Measurements from ENCODE around the gene DBNDD1. TPM values are rescaled to one million over a fixed set of nuclear protein-coding genes. Genes with fewer than 3 reads are reported as not detected.

DBNDD1 gene
- total RNA-seq, 1 donor from 2014 or later, result 24.0 TPM

DNA sequence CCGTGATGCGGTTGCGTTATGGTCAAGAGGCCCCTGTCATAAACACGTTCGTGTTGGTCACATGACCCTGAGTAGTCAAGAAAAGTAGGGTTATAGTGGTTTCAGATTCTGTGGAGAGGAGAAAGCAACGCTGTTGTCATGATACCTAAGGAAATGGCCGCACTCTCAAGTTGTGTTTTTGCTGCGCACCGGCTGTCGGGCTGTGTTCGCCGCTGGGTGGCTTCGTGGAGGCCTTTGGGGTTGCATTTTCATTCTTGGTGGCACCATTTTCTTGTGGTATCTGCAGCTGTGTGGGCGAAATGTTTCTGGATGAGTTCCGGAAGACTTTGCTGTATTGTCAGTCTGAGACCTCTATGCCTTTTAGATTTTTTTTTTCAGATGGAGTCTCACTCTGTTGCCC lies 35.7 kb downstream of the DBNDD1 start:
- peaks cover 8% of the 10 kb centered on the region for H3K79me2 ChIP-seq (ENCODE audit: insufficient read depth, low read length)
- H3K36me3 ChIP-seq (ENCODE audit: insufficient read depth, low read length), result peaks cover 30% of the 10 kb centered on the region
- no peaks in the 10 kb centered on the region for H3K27me3 Mint-ChIP-seq (ENCODE audit: low read depth, unreplicated experiment)
- no peaks in the 10 kb centered on the region for H3K9me3 Mint-ChIP-seq (ENCODE audit: unreplicated experiment)
- no peak overlapping the region for H3K27ac ChIP-seq (ENCODE audit: low read depth, low read length)
- no peak for DNase-seq (ENCODE audit: low read depth)
- no peaks in the 10 kb centered on the region for H3K4me1 ChIP-seq (ENCODE audit: insufficient read depth, low read length)
- no peak overlapping the region for H3K4me2 ChIP-seq (ENCODE audit: low read length)
- H3K27ac Mint-ChIP-seq (ENCODE audit: unreplicated experiment), result no peak overlapping the region
- no peaks in the 10 kb centered on the region for H3K27me3 ChIP-seq (ENCODE audit: insufficient read depth, low read length)
- H4K20me1 ChIP-seq (ENCODE audit: insufficient read depth, low read length), result peaks cover 4% of the 10 kb centered on the region
- H3K36me3 Mint-ChIP-seq (ENCODE audit: low read depth, unreplicated experiment), result peaks cover 28% of the 10 kb centered on the region
- no peak overlapping the region for H3K4me3 Mint-ChIP-seq (ENCODE audit: unreplicated experiment)
- no peak for FAIRE-seq
- TF ChIP-seq, protein P1, sequence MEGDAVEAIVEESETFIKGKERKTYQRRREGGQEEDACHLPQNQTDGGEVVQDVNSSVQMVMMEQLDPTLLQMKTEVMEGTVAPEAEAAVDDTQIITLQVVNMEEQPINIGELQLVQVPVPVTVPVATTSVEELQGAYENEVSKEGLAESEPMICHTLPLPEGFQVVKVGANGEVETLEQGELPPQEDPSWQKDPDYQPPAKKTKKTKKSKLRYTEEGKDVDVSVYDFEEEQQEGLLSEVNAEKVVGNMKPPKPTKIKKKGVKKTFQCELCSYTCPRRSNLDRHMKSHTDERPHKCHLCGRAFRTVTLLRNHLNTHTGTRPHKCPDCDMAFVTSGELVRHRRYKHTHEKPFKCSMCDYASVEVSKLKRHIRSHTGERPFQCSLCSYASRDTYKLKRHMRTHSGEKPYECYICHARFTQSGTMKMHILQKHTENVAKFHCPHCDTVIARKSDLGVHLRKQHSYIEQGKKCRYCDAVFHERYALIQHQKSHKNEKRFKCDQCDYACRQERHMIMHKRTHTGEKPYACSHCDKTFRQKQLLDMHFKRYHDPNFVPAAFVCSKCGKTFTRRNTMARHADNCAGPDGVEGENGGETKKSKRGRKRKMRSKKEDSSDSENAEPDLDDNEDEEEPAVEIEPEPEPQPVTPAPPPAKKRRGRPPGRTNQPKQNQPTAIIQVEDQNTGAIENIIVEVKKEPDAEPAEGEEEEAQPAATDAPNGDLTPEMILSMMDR (IDR thresholded peaks at IDR 0.05; ENCODE audit: insufficient read depth, low read depth, low read length), result no peak
- TF ChIP-seq EZH2 (IDR thresholded peaks at IDR 0.05; ENCODE audit: insufficient read depth, low read length), result no peak
- no peak overlapping the region for H2AFZ ChIP-seq (ENCODE audit: low read depth, low read length)
- H3K4me1 Mint-ChIP-seq (ENCODE audit: low read depth, unreplicated experiment), result no peaks in the 10 kb centered on the region
- no peak overlapping the region for H3K9ac ChIP-seq (ENCODE audit: low read length)
- no peaks in the 10 kb centered on the region for H3K9me3 ChIP-seq (ENCODE audit: insufficient read depth, low read depth, low read length)
- H3K4me3 ChIP-seq (ENCODE audit: insufficient read depth, low read depth, low read length), result no peak overlapping the region

DNA sequence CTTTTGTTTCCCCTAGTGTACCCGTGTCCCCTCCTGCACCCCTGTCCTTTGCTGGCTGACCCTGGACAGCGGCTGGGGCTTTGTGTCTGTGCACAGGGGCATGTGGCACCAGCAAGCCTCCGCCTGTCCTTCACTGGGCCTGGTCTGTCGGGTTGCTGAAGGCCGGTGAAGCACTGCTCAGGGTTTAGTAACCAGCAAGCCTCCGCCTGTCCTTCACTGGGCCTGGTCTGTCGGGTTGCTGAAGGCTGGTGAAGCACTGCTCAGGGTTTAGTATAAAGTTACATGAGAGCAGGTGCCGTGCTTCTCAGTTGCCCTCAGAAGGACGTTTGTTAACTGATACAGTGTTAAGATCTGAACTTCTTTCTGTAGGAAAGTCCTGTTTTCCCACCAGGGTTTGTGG lies 36.9 kb downstream of the DBNDD1 start:
- DNase-seq (ENCODE audit: low read depth) (no peak), FAIRE-seq (no peak)
- Histone ChIP-seq H3K27me3 (ENCODE audit: insufficient read depth, low read length) (no peaks in the 10 kb centered on the region), H3K9me3 (ENCODE audit: insufficient read depth, low read depth, low read length) (no peaks in the 10 kb centered on the region), H3K27ac (ENCODE audit: low read depth, low read length) (no peak overlapping the region), H4K20me1 (ENCODE audit: insufficient read depth, low read length) (peaks cover 13% of the 10 kb centered on the region), H2AFZ (ENCODE audit: low read depth, low read length) (no peak overlapping the region), H3K36me3 (ENCODE audit: insufficient read depth, low read length) (peaks cover 34% of the 10 kb centered on the region), H3K4me2 (ENCODE audit: low read length) (no peak overlapping the region), H3K4me1 (ENCODE audit: insufficient read depth, low read length) (no peaks in the 10 kb centered on the region), H3K4me3 (ENCODE audit: insufficient read depth, low read depth, low read length) (no peak overlapping the region), H3K79me2 (ENCODE audit: insufficient read depth, low read length) (peaks cover 19% of the 10 kb centered on the region), H3K9ac (ENCODE audit: low read length) (no peak overlapping the region)
- peaks cover 28% of the 10 kb centered on the region for H3K36me3 Mint-ChIP-seq (ENCODE audit: low read depth, unreplicated experiment)
- H3K27ac Mint-ChIP-seq (ENCODE audit: unreplicated experiment), result no peak overlapping the region
- no peaks in the 10 kb centered on the region for H3K9me3 Mint-ChIP-seq (ENCODE audit: unreplicated experiment)
- no peaks in the 10 kb centered on the region for H3K4me1 Mint-ChIP-seq (ENCODE audit: low read depth, unreplicated experiment)
- H3K4me3 Mint-ChIP-seq (ENCODE audit: unreplicated experiment), result no peak overlapping the region
- no peaks in the 10 kb centered on the region for H3K27me3 Mint-ChIP-seq (ENCODE audit: low read depth, unreplicated experiment)
- TF ChIP-seq, protein P1 (IDR thresholded peaks at IDR 0.05; ENCODE audit: insufficient read depth, low read depth, low read length), result no peak
- TF ChIP-seq EZH2 (IDR thresholded peaks at IDR 0.05; ENCODE audit: insufficient read depth, low read length), result no peak

GRCh38 chr16:89981414-89981813 lies 37.8 kb downstream of the DBNDD1 start:
- Histone ChIP-seq H3K4me3 (ENCODE audit: insufficient read depth, low read depth, low read length) (no peak overlapping the region), H3K36me3 (ENCODE audit: insufficient read depth, low read length) (peaks cover 34% of the 10 kb centered on the region), H2AFZ (ENCODE audit: low read depth, low read length) (no peak overlapping the region), H3K9me3 (ENCODE audit: insufficient read depth, low read depth, low read length) (no peaks in the 10 kb centered on the region), H3K4me2 (ENCODE audit: low read length) (no peak overlapping the region), H4K20me1 (ENCODE audit: insufficient read depth, low read length) (peaks cover 22% of the 10 kb centered on the region), H3K4me1 (ENCODE audit: insufficient read depth, low read length) (no peaks in the 10 kb centered on the region), H3K79me2 (ENCODE audit: insufficient read depth, low read length) (peaks cover 27% of the 10 kb centered on the region), H3K9ac (ENCODE audit: low read length) (no peak overlapping the region), H3K27me3 (ENCODE audit: insufficient read depth, low read length) (no peaks in the 10 kb centered on the region), H3K27ac (ENCODE audit: low read depth, low read length) (no peak overlapping the region)
- H3K9me3 Mint-ChIP-seq (ENCODE audit: unreplicated experiment), result no peaks in the 10 kb centered on the region
- FAIRE-seq (no peak), DNase-seq (ENCODE audit: low read depth) (no peak)
- H3K27me3 Mint-ChIP-seq (ENCODE audit: low read depth, unreplicated experiment), result no peaks in the 10 kb centered on the region
- H3K4me1 Mint-ChIP-seq (ENCODE audit: low read depth, unreplicated experiment), result no peaks in the 10 kb centered on the region
- peaks cover 22% of the 10 kb centered on the region for H3K36me3 Mint-ChIP-seq (ENCODE audit: low read depth, unreplicated experiment)
- H3K27ac Mint-ChIP-seq (ENCODE audit: unreplicated experiment), result no peak overlapping the region
- TF ChIP-seq, protein P1 (IDR thresholded peaks at IDR 0.05; ENCODE audit: insufficient read depth, low read depth, low read length), result no peak
- no peak for TF ChIP-seq EZH2 (IDR thresholded peaks at IDR 0.05; ENCODE audit: insufficient read depth, low read length)
- H3K4me3 Mint-ChIP-seq (ENCODE audit: unreplicated experiment), result no peak overlapping the region
